ELR (cell line): Measurements from ENCODE around the gene NR2F1.

Experiments
- DNase-seq: peaks from one replicate; pipeline ENCODE4 v3.0.0-alpha.2; 2015; ENCODE audit warnings: low read depth

NR2F1 gene

GRCh38 chr5:93642526-93642925 is 59.5 kb downstream of the NR2F1 start:
- DNase-seq = no peak
